ENCODE measurements around the gene PACSIN1.

PACSIN1 gene

GRCh38 chr6:34514593-34515472, 49.0 kb downstream of the PACSIN1 start:
- no peak for DNase-seq (ENCODE audit: low read depth, low spot score)

- DNase-seq (ENCODE audit: low read depth, low spot score), result no peak
Measured at GRCh38 chr6:34515473-34516387, 49.9 kb downstream of the PACSIN1 start.

GRCh38 chr6:34516391-34517324, 50.8 kb downstream of the PACSIN1 start:
- no peak for DNase-seq (ENCODE audit: low read depth, low spot score)

- DNase-seq (ENCODE audit: low read depth, low spot score), result no peak
Measured at GRCh38 chr6:34517461-34517881, 51.6 kb downstream of the PACSIN1 start.

GRCh38 chr6:34517966-34518365, 52.1 kb downstream of the PACSIN1 start:
- DNase-seq (ENCODE audit: low read depth, low spot score), result no peak

GRCh38 chr6:34518669-34519365, 52.9 kb downstream of the PACSIN1 start:
- DNase-seq (ENCODE audit: low read depth, low spot score), result no peak

- DNase-seq (ENCODE audit: low read depth, low spot score), result no peak
Measured at GRCh38 chr6:34519971-34520644, 54.2 kb downstream of the PACSIN1 start.

- no peak for DNase-seq (ENCODE audit: low read depth, low spot score)
Measured at GRCh38 chr6:34520645-34521462, 55.0 kb downstream of the PACSIN1 start.

GRCh38 chr6:34521463-34522285, 55.8 kb downstream of the PACSIN1 start:
- no peak for DNase-seq (ENCODE audit: low read depth, low spot score)

GRCh38 chr6:34522761-34523160, 56.9 kb downstream of the PACSIN1 start:
- DNase-seq (ENCODE audit: low read depth, low spot score), result no peak

GRCh38 chr6:34523441-34524206, 57.7 kb downstream of the PACSIN1 start:
- DNase-seq (ENCODE audit: low read depth, low spot score), result no peak

GRCh38 chr6:34524499-34524898, 58.6 kb downstream of the PACSIN1 start:
- no peak for DNase-seq (ENCODE audit: low read depth, low spot score)

- no peak for DNase-seq (ENCODE audit: low read depth, low spot score)
Measured at GRCh38 chr6:34524971-34525370, 59.1 kb downstream of the PACSIN1 start.

GRCh38 chr6:34525431-34526175, 59.7 kb downstream of the PACSIN1 start:
- DNase-seq (ENCODE audit: low read depth, low spot score), result no peak

GRCh38 chr6:34526241-34526972, 60.5 kb downstream of the PACSIN1 start:
- no peak for DNase-seq (ENCODE audit: low read depth, low spot score)

Measured in iPS DF 19.7 (cell line).